ENCODE measurements around the gene MRPL40.
"Not testable (repeated sequence)": the region's sequence is repeated elsewhere in the genome, so short reads cannot be mapped to it uniquely, and the experiment has no call there.

Gene MRPL40

DNA sequence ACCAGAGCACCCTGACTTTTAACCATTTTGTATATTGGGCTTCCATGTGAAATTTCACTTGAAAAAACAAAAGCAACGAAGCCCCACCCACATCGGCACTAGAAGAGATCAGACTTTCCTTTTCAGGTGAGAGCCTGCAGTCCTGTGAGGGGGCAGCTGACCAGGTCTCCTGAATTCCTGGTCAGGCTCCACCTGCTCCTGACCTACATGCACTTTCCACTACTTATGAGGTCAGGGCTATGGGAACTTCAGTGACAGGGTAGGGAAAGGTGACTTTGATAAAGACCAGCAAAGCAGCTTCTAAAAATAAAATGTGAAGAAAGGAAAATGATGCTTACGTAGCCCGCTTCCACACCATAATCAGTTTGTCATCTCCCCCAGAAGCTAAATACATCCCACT is 25.5 kb upstream of the MRPL40 start:
- DNase-seq: no peak

DNA sequence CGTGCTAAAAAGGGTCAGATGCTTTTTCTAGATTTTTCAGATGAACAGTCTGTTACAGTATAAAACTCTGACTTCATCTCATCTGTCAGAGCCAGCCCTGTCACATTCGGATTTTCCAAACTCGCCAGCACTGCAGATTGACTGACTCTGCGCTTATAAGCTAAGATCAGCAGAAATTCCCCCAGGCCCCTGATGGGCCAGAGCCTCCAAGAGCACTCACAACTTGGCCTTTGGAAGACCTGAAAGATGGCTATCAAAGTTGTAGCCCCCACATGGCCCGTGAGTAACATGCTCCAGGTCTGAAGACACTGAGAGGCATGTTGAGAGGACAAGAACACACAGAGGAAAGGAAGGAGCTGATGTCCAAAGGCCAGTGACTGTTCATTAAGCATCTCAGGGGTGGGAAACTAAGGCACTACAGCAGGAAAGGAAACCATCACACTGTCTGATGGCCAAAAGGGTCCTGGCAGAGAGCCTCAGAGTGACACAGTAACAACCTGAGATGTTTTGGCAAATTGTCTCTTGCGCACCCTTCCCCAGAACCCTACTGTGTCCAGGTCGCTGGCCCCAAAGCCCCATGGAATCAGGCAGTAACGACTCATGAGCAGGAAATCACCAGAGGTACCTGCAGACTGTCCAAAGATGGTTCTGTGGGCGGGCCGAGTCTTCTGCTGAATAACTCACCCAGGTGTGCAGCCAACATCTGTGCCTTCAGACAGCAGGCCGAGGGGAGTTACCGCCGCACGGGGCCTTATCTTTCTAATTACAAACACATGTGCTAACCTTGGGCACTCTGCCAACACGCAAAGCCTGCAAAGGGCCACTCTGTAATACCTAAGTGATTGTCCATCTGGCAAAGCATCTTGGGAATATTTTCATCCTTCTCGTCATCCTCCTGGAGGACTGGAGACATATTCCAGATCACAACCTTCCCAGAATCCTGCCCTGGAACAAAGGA is 24.4 kb upstream of the MRPL40 start:
- no peak for DNase-seq

DNA sequence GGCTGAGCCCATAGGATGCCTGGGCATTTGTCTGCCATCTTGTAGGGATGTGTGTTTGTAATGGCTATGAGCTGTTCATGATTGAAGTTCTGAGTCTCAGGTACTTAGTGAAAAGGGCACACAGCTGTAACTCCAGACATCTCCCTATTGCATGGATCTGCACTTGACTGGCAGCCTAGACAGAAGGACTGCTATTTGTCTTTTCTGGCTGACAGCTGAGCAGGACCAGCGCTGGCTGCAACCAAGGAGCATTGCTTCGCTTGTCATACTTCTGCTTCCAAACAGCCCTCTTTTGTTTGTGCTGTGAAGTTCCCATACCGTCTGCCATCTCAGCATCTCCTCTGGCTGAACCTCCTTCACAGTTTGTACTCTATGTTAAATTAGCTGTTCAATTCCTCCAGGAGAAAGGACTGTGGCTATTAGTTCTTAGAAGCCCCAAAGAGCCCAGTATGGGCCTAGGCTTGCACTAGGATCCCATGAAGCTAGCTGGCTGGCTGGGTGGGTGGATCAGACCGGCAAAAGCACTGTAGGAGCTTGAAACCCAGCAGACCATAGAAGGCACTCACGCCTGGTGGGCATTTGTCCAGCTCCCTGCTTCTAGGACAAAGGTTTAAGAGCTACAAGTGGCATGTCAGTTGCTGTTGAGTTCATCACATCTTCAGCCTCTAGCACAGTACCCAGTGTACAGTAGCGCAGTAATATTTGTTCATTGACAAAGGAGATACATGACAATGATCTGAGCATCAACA is 21.2 kb upstream of the MRPL40 start:
- no peak for DNase-seq

DNA sequence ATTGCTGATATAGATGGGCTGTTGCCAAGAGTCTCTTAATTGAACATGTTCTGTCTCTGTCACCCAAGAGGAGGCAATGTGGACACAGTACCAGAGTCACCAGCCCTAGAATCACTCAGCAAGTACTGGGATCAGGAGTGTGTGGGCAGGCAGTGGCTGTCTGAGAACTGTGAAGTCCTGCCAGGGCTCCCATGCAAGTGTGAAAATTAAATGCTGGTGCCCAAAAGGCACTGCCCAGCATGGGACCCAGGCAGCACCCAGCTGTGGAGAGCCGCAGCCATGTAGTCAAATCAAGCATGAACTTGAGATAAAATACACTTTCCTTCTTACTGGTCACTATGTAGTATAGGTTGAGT is 20.7 kb upstream of the MRPL40 start:
- no peak for DNase-seq

DNA sequence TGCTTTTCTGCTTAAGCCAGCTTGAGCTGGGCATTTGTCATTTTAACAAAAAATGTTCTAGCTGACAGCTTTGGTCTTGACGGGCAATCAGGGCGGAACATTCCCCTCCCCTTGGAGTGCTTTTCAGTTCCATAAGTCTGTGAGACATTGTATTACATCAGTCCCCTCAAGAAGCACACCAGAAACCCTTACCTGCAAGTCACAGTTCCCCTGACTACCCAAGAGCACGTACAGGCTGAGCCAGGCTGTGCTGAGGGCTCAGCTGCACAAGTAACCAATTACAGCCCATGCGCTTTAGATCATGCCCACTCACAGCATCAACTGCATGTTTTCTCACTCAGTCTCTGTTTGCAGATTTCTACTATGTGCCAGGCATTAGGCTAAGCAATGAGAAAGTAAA is 19.9 kb upstream of the MRPL40 start:
- peak in 1 of 56 donors; percentile 12 for DNase-seq

DNA sequence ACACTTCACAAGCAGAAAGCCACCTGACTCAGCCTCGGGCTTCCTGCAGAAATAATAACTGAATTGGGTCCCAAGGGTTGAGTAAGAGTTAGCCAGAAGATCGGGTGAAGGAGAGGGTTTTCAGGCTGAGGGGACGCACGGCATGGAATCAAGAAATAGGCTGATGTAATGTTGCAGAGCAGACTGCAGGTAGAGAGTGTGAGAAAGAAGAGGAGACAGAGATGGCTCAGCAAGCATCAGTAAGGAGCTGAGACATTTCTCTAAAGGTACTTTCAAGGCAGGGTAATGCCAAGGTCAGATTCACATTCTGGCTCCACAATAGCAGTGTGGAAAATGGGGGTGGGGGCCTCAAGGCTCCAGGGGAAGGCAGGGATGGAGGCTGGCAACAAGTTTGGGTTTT is 19.4 kb upstream of the MRPL40 start:
- no peak for DNase-seq

DNA sequence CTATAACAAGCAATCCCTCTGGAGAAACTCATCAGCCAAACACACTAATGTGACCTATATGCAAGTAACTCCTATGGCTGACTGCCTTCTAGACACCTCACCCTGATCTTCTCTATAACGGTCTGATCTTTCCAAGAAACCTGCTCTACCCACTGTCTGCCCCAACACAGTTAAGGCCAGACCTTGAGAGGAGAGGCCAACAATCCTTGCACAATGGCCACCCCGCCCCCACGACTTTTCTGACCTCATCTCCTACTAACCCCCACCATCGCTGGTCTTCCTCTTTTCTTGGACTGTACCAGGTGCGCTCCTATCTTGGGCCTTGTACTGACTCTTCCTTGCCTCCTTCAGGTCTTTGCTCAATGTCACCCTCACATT is 13.3 kb upstream of the MRPL40 start:
- DNase-seq: no peak

DNA sequence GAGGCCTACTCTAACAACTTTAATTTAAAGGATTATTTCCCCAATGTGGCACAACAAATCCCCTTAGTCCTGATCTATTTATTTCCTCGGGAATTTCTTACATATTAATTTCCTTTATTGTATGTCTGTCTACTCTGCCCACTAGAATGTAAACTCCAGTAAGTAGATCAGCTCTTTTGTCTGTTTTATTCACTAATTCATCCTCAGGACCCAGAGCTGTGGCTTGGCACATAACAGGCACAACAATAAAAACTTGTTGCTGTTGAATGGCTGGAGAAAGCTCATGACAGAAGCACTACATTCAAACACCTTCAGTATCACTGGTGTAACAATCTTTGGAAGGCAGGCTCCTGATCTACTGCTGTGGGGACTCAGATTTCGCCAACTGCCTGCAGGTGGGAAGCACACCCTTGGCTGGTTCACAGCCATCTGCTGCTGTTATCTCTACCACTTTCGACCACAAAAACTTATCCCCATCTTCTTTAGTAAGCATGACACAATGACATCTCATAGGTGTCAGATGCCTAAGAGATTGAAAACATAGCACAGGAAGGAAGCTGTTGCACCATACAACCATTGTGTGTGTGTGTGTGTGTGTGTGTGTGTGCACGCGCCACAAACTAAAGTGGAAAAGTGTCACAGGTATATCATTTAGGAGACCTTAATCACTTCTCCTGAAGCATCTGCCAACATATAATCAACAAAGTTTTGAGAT is 12.7 kb upstream of the MRPL40 start:
- DNase-seq: no peak

DNA sequence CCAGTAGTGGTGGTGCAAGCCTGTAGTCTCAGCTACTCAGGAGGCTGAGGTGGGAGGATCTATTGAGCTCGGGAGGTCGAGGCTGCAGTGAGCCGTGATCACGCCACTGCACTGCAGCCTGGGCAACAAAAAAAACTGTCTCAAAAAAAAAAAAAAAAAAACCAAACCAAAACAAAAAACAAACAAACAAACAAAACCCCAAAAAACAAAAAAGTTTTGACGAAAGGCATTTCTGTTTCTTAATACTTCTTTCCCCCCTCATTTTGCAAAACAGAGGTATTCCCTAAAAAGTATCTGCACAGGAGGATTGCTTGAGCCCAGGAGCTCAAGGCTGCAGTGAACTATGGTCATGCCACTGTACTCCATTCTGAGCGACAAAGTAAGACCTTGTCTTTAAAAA is 12.0 kb upstream of the MRPL40 start:
- DNase-seq: no peak

DNA sequence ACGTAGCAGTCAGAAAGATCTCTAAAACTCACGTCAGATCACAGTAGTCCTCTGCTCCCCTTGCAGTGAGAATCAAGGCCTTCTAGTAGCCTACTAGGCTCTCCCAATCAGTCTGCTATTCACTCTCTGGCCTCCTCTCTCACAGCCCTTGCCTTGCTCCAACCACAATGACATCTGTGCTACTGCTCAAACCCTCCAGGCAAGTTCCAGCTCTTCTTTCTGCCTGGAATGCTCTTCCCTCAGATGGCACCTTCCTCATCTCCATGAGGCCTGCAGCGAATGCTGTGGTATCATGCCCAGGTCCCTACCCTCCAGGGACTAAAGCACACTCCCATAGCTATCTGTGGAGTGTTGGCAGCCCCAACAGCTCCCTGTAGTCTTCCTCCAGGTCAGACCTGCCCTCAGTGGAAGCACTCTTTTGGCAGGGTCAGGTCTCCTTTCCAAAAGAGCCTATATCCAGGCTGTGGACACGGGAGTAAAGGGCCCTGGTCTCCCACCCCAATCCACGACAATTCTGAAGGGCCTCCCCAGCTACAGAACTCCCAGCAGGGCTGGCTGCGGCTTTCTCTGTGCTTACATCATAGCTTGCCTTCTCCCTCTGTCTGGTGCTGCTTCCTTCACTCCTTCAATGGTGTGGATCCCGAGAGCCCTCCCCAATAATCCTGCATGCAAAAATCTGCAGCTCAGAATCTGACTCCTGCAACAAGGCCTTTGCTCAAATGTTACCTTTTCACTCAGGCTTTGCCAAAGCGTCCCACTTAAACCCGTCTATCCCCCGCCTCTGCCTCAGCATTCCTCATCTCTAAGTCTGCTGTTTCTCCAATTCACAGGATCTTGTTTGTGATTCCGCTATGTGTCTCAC is 9.7 kb upstream of the MRPL40 start:
- peak in 10 of 56 donors; percentile 2 to 42 (median 28) for DNase-seq

DNA sequence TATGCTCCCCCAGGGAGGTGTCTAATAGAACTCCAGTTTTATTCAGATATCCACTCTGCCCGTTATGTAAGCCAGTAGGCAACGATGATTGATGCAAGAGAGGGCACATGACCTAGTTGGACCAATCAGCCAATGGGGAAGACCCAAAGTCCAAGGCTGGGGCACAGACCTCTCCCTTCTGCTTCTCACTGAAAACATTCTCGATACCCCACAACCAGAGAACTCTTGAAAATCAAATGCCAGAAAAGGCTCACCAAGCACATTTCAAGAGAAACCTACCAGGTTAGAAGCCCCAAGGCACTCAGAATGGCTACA is 8.2 kb upstream of the MRPL40 start:
- no peak for DNase-seq

DNA sequence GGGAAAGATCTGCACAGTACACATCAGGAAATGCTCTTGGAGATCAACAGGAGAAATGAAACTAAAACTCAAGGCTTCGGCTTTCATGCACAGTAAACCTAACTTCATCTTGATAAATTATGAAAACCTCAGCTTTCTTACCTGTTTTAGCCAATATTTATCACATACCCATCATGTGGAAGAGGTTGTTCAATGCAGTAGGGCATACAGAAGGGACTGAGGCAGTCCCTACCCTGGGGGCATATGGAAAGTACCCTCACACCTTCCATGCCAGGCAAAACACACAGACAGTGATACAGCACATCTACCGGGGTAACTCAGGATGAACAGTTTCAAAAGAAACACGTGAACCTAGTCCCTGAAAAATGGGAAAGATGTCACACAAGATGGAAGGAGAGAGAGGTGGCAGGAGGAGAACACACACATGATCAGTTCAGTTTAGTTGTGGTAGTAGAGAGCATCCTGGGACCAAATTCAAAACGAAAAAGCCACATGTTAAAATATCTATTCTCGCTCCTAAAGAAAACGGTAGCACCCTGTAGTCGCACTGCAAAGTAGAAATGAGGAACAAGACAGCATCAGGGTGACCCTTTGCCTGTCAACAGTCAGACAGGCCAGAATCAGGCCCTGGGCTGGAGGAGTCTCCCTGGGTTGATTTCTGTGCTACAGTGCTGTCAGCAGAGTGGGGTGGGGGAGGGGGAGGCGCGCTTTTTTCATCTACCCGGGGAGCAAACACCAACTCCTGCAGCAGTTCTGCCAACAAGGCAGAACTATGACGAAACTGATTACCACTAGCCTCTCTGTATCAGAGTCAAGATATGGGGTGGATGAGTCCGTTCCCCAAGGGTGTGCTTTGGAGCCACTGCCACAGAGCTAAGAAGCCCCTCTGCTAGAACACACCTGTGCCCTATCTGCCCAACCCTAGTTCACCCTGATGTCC is 2.1 kb upstream of the MRPL40 start:
- DNase-seq: peak in 6 of 56 donors; percentile 7 to 42 (median 16)

DNA sequence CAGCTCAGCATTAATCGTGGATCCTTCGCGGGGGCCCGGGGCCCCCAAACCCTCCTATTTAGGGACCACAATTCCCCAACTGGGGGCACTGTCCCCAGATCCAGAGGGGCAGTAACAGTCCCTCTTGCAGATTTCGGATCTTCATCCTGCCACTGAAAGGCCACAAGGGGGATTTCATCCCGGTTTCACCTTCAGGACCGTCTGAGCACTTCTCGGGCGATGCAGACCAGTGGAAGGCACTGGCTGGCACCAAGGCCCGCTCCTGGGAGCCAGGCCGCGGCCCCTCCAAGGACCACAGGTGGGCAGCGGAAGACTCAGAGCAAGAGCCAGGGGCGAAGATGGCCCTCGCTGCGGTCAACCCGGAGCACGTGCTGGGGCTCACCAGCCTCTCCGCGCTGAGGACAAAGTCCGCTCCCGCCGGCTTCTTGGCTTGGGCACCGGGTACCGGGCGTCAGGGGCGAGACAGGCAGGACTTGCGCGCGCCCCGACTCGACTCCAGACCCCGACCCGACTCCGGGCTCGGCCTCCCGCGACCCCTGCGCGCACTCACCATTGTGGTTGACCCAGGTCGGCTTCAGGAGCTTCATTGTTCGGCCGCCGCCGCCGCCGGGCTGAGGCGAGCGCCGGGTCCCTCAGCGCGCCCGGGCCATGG is 1.3 kb upstream of the MRPL40 start:
- peak in 6 of 56 donors; percentile 14 to 46 (median 28) for DNase-seq

DNA sequence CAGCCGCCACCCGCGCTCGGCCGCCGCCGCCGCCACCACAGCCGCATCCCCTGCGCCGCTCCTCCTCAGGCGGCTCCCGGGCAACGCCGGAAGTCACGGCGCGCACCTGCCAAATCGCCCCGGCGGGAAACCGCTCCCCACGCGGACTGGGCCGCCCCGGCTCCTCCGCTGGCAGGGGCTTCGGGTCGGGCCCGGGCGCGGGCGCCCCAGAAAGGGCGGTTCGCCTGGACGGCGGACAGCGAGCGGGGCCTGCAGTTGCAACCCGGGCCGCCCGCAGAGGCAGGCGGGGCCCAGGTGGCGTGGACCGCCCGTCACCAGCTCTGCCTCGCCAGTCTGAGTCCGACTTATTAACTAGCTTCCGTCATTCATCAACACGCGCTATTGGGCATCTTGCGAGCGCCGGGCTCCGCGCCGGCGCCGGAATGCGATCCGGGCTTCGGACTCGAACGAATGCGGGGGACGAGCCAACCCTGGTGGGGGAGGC is 654 bp upstream of the MRPL40 start, which contains the start of gene HIRA:
TSS of gene HIRA (minus strand) at position 85 of the 484 bp plus-strand sequence. CDS start 257 bp downstream, outside the sequence.
- DNase-seq: peak in 53 of 56 donors; percentile 19 to 94 (median 79)

DNA sequence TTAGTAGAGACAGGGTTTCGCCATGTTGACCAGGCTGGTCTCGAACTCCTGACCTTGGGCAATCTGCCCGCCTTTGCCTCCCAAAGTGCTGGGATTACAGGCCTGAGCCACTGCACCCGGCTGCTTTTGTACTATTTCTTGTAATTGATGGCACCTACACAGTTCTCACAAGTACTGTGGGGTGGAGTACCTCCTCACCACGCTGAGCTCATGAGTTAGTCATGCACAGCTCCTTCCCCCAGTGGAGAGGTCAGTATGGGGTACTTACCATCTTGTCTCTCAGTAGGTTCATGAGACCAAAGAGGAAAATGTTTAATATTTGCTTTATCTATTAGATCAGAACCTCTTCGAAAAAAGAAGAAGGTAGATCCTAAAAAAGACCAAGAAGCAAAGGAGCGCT is 2.1 kb downstream of the MRPL40 start:
- no peak for DNase-seq

DNA sequence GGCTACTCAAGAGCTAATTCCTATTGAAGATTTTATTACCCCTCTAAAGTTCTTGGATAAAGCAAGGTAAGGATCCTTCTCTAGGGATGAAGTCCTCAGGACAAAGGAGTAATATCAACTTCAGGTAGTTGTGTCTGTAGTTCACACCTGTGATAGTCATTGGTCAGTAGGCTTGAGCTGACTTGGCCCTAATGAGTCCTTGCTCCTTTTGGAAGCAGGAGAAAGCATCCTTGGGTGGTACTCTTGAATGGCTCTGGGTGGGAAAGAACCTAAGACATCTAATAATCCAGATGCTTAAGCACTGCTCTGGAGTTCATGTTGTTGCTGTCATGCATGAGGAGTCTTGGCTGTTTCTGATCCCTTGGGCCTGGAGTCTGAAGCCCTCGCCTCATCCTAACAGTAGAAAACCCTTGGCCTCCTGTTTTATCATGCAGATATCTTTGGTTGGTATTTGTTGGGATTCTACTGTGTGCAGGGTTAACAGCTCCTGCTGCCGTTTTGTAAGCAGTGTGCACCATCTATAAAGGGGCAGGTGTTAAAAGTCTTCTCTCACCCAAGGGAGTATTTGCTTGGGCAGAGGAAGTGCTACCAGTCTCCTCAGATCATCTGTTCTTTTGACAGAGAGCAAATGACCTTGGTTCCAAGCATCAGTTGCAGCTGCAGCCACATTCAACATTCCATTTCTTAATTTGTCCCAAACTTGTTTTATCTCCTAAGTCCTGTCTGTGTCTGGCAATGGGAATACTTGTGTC is 2.7 kb downstream of the MRPL40 start:
- no peak for DNase-seq

DNA sequence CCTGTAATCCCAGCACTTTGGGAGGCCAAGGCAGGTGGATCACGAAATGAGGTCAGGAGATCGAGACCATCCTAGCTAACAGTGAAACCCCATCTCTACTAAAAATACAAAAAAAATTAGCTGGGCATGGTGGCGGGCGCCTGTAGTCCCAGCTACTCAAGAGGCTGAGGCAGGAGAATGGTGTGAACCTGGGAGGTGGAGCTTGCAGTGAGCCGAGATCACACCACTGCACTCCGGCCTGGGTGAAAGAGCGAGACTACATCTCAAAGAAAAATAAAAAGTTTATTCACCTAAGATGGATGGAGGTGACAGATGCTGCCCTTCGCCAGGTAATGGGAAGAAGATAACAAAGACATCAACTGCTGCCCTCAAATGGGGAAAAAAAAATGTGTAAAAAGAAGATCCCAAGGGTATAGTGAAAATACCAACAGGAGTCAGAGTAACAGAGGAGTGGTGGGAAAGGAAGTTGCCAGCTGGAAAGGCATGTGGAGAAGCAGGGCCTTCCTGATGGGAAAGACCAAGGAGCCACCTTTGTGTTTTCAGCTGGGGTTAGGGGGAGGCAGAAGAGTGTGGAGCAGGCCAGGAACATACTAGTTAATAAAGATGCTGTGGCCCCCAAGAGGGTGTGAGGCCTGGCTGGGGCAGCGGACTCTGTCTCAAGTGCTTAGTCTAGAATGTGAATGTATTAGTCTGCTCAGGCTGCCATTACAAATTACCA is 4.3 kb downstream of the MRPL40 start:
- DNase-seq: not testable (repeated sequence)

DNA sequence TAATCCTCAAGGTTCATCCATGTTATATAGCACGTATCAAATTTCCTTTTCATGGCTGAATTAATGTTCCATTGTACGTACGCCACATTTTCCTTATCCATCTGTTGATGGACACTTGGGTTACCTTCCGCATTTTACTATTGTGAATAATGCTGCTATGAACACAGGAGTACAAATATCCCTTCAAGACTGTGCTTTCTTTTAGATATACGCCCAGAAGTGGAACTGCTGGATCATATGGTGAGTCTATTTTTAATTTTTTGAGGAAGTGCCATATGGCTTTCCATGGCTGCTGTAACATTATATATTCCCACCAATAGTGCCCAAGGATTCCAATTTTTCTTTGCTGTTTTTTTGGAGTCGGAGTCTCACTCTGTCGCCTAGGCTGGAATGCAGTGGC is 6.0 kb downstream of the MRPL40 start:
- no peak for DNase-seq

Measured in nucleus accumbens (tissue), 56 donors.